BJ (cell line): ENCODE results near the gene SLC43A1. TPM values are rescaled to one million over a fixed set of nuclear protein-coding genes. Genes with fewer than 3 reads are reported as not detected.

Experiments
- CTCF ChIA-PET: fragments of 350-600 bp; formaldehyde crosslinking; extraction: SDS; loops from one replicate; lab custom pipeline; 2021; ENCODE audit warnings: antibody characterized with exemption, inconsistent platforms; lab: Yijun Ruan, JAX
- POLR2A ChIA-PET: fragments of 300-600 bp; sonication (Branson Sonifier 250); formaldehyde crosslinking; extraction: SDS; loops from one replicate; lab custom pipeline; 2021; ENCODE audit warnings: antibody characterized with exemption; lab: Charles Lee
- DNase-seq: peaks from one replicate; pipeline ENCODE4 v3.0.0-alpha.2; 2011; ENCODE audit warnings: low read depth
- H3K27me3 ChIP-seq: 2 replicates; pipeline ENCODE4 v1.6.0; 2011; ENCODE audit warnings: low read length; ENCODE audit not compliant: control insufficient read depth, insufficient read depth
- H3K36me3 ChIP-seq: 2 replicates; pipeline ENCODE4 v1.5.1; 2011; ENCODE audit warnings: low read length; ENCODE audit not compliant: control insufficient read depth, insufficient read depth
- H3K4me3 ChIP-seq: 2 replicates; pipeline ENCODE4 v1.5.1; 2011; ENCODE audit warnings: low read depth, mild to moderate bottlenecking, control low read depth, low read length
- CTCF ChIP-seq: IDR thresholded peaks from 2 replicates; pipeline ENCODE4 v1.5.1; 2011; ENCODE audit warnings: low read depth, mild to moderate bottlenecking, control low read depth, inconsistent platforms, low read length, moderate library complexity; ENCODE audit not compliant: insufficient read depth
- polyA plus RNA-seq: library from polyadenylated mRNA; depleted of rRNA; stranded (reverse); fragments of >200 nt; gene quantifications from 2 replicates; pipeline ENCODE4 v1.2.3, GENCODE V29; 2011

SLC43A1 gene
- polyA plus RNA-seq, 1 experiment: 23.4 TPM

- ChIA-PET CTCF (interaction anchor here (0.6 to 15.7 kb wide), 6 partner anchors 16 to 71 kb away, joined by 3 to 182 read pairs (median 3); partner anchors contain the start of gene TIMM10), POLR2A (no interaction called here)
- DNase-seq: no peak
- no peaks in the 10 kb centered on the region for H3K27me3 ChIP-seq
- H3K4me3 ChIP-seq: no peak overlapping the region
- TF ChIP-seq CTCF: no peak
- peaks cover 14% of the 10 kb centered on the region for H3K36me3 ChIP-seq
These were observed 17.9 kb downstream of the SLC43A1 start for GRCh38 chr11:57497303-57498247.

- POLR2A ChIA-PET: no interaction called here
- DNase-seq: no peak
- H3K36me3 ChIP-seq: peaks cover 14% of the 10 kb centered on the region
- TF ChIP-seq CTCF: no peak
- H3K4me3 ChIP-seq: no peak overlapping the region
- no peaks in the 10 kb centered on the region for H3K27me3 ChIP-seq
- CTCF ChIA-PET: interaction anchor here (0.7 to 15.7 kb wide), 5 partner anchors 15 to 145 kb away, joined by 3 to 182 read pairs (median 136); partner anchors contain the start of genes SLC43A1 and TIMM10
These were observed 19.2 kb downstream of the SLC43A1 start for GRCh38 chr11:57496109-57496820.

- no peak for DNase-seq
- peaks cover 16% of the 10 kb centered on the region for H3K36me3 ChIP-seq
- POLR2A ChIA-PET: no interaction called here
These were observed 21.7 kb downstream of the SLC43A1 start for GRCh38 chr11:57493507-57494503.

More at GRCh38 chr11:57493507-57494503, 21.7 kb downstream of the SLC43A1 start:
- no peaks in the 10 kb centered on the region for H3K27me3 ChIP-seq
- TF ChIP-seq CTCF: peak; percentile 89
- H3K4me3 ChIP-seq: no peak overlapping the region
- CTCF ChIA-PET: interaction anchor here (0.6 to 15.7 kb wide), 35 partner anchors 9 to 1019 kb away, joined by 3 to 182 read pairs (median 5); partner anchors contain the start of genes CLP1, RTN4RL2, SLC43A1 and TIMM10
